K562 (cell line): Measurements from ENCODE around the gene NT5C1A. TPM values are rescaled to one million over a fixed set of nuclear protein-coding genes. Genes with fewer than 3 reads are reported as not detected.

Source experiments
- ARID2 ChIP-seq: fragments of 450-650 bp; IDR thresholded peaks from 2 replicates; pipeline ENCODE4 v1.6.1; 2017; ENCODE audit warnings: antibody characterized with exemption, mild to moderate bottlenecking
- CEBPG ChIP-seq, 3 experiments: fragments of 200-800 bp in 1 of 3; sonication (Bioruptor generic) in 1 of 3; sonication (generic) in 1 of 3; formaldehyde crosslinking in 1 of 3; IDR thresholded peaks in 2 of 3; conservative IDR thresholded peaks in 1 of 3; 2 replicates each; pipeline versions ENCODE4 v1.6.1 to v1.8.0; 2016 to 2022; ENCODE audit warnings: missing compliant biosample characterization in 2 of 3, missing genetic modification characterization in 2 of 3, mild to moderate bottlenecking in 1 of 3, missing genetic modification reagents in 1 of 3
- ELF2 ChIP-seq: fragments of 250-450 bp; sonication (Bioruptor Pico); IDR thresholded peaks from 2 replicates; pipeline ENCODE4 v1.5.0; 2021; ENCODE audit warnings: mild to moderate bottlenecking
- IRF2 ChIP-seq: sonication (generic); formaldehyde crosslinking; IDR thresholded peaks from 2 replicates; pipeline ENCODE4 v1.8.1; 2022; ENCODE audit warnings: mild to moderate bottlenecking, missing genetic modification reagents
- MAZ ChIP-seq, 2 experiments: fragments of 450-650 bp in 1 of 2; sonication (generic) in 1 of 2; formaldehyde crosslinking; IDR thresholded peaks in 1 of 2; conservative IDR thresholded peaks in 1 of 2; 2 replicates each; pipeline versions ENCODE4 v1.4.0 to v1.5.0; 2020; ENCODE audit warnings: mild to moderate bottlenecking in 1 of 2, missing genetic modification reagents in 1 of 2
- SAFB ChIP-seq: fragments of 200-400 bp; formaldehyde crosslinking; IDR thresholded peaks from 2 replicates; pipeline ENCODE4 v1.6.1; 2017; ENCODE audit warnings: low read depth, low read length, borderline replicate concordance
- SMC3 ChIP-seq: conservative IDR thresholded peaks from 2 replicates; pipeline ENCODE4 v1.6.1; 2011; ENCODE audit warnings: low read depth, low read length, improper control_type of control experiment; ENCODE audit not compliant: insufficient read depth
- SREBF2 ChIP-seq: sonication (generic); formaldehyde crosslinking; IDR thresholded peaks from 2 replicates; pipeline ENCODE4 v1.4.0; 2020; ENCODE audit warnings: mild to moderate bottlenecking, missing genetic modification reagents
- STAT5B ChIP-seq: fragments of 250-450 bp; sonication (Bioruptor Pico); IDR thresholded peaks from 2 replicates; pipeline ENCODE4 v1.8.0; 2021; ENCODE audit warnings: mild to moderate bottlenecking, inconsistent platforms
- ZNF384 ChIP-seq: IDR thresholded peaks from 2 replicates; pipeline ENCODE4 v1.6.1; 2012; ENCODE audit warnings: low read depth, low read length, improper control_type of control experiment
- ZZZ3 ChIP-seq: fragments of 450-650 bp; IDR thresholded peaks from 2 replicates; pipeline ENCODE4 v1.6.1; 2016; ENCODE audit warnings: antibody characterized with exemption, mild to moderate bottlenecking, moderate library complexity
- polyA plus RNA-seq, 8 experiments: library from polyadenylated mRNA; depleted of rRNA in 4 of 8; stranded (reverse) in 5 of 8; unstranded in 3 of 8; fragments of >200 nt; fragmentation: Nextera tagmentation in 2 of 8; fragmentation: Illumina TruSeq in 1 of 8; extraction: Ambion mirVana in 2 of 8; extraction: Trizol in 1 of 8; gene quantifications; 2 replicates each; pipeline versions ENCODE4 v1.2.1 to v1.2.3, GENCODE V29; 2011 to 2014; ENCODE audit warnings: inconsistent platforms in 1 of 8, missing spikeins in 1 of 8
- total RNA-seq, 7 experiments: library from RNA; depleted of rRNA in 6 of 7; stranded (reverse); fragments of >200 nt in 6 of 7; fragmentation: Illumina TruSeq in 2 of 7; extraction: Trizol in 2 of 7; gene quantifications; 2 replicates each; pipeline versions ENCODE4 v1.2.1 to v1.2.3, GENCODE V29; 2011 to 2021; ENCODE audit warnings: low replicate concordance in 1 of 7
- TF ChIP-seq, protein P1 (sequence below), 2 experiments: fragments of 450-650 bp; formaldehyde crosslinking in 1 of 2; IDR thresholded peaks; 2 replicates each; pipeline versions ENCODE4 v1.4.0 to v1.6.1; 2014 to 2020; ENCODE audit warnings: mild to moderate bottlenecking in 2 of 2, borderline replicate concordance in 1 of 2, low read depth in 1 of 2
- TF ChIP-seq, protein P2 (sequence below): fragments of 450-650 bp; formaldehyde crosslinking; IDR thresholded peaks from 2 replicates; pipeline ENCODE4 v1.4.0; 2020; ENCODE audit warnings: mild to moderate bottlenecking, moderate library complexity
- TF ChIP-seq, protein P3 (sequence below): IDR thresholded peaks from 2 replicates; pipeline ENCODE4 v1.6.1; 2012; ENCODE audit warnings: low read depth, low read length, improper control_type of control experiment, borderline replicate concordance

Gene NT5C1A
- total and polyA plus RNA-seq, 9 of the 15 experiments (the other 6 are each of a cell fraction or from before 2014, with no cell fraction given), result not detected

DNA sequence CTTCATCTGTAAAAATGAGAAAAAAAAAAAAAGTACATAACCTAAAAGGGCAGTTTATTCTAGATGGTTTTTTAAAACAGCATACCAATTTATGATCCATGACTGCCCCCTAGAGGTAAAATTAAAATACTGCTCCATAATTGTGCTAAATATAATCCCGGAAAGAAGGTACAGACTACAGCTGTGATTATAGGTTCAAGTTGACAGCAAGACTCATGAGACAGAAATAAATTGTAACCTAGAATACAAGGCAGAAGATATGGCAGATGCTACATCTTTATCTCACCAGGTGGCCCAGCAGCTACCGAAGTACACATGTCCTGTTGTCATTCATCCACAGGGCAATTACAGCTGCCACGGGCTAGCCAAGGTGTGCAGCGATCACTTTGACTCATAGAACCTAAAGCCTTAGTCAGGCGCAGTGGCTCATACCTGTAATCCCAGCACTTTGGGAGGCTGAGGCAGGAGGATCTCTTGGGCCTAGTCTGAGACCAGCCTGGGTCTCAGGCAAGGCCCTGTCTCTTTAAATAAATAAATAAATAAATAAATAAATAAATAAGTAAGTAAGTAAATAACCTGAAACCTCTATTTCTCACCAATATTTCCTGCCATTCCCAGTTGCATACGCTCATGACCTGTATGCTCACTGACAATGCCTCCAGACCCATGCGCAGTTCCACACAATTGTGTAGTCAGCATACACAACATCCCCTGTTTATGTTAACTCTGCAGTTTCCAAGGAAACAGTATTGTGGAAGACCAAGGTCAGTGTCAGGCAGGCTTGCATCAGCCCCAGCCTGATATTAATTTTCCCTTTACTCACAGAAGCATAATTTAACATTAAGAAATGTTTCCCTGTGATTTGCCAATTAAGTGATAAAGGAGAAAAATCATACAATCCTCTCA is 48.4 kb upstream of the NT5C1A start (continued):
- TF ChIP-seq, protein P1, sequence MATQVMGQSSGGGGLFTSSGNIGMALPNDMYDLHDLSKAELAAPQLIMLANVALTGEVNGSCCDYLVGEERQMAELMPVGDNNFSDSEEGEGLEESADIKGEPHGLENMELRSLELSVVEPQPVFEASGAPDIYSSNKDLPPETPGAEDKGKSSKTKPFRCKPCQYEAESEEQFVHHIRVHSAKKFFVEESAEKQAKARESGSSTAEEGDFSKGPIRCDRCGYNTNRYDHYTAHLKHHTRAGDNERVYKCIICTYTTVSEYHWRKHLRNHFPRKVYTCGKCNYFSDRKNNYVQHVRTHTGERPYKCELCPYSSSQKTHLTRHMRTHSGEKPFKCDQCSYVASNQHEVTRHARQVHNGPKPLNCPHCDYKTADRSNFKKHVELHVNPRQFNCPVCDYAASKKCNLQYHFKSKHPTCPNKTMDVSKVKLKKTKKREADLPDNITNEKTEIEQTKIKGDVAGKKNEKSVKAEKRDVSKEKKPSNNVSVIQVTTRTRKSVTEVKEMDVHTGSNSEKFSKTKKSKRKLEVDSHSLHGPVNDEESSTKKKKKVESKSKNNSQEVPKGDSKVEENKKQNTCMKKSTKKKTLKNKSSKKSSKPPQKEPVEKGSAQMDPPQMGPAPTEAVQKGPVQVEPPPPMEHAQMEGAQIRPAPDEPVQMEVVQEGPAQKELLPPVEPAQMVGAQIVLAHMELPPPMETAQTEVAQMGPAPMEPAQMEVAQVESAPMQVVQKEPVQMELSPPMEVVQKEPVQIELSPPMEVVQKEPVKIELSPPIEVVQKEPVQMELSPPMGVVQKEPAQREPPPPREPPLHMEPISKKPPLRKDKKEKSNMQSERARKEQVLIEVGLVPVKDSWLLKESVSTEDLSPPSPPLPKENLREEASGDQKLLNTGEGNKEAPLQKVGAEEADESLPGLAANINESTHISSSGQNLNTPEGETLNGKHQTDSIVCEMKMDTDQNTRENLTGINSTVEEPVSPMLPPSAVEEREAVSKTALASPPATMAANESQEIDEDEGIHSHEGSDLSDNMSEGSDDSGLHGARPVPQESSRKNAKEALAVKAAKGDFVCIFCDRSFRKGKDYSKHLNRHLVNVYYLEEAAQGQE (IDR thresholded peaks at IDR 0.05; ENCODE audit: borderline replicate concordance), result peak; percentile 84
- TF ChIP-seq, protein P1 (CRISPR knock-in tag; IDR thresholded peaks at IDR 0.05; ENCODE audit: low read depth), result no peak
- TF ChIP-seq SMC3 (peak; percentile 81), IRF2 (CRISPR knock-in tag) (no peak), STAT5B (CRISPR knock-in tag) (no peak), ELF2 (CRISPR knock-in tag) (peak; percentile 31; the same call in 1 of the 2 replicates), ZNF384 (peak; percentile 87), SREBF2 (CRISPR knock-in tag) (no peak), ARID2 (peak; percentile 37; the same call in 1 of the 2 replicates), SAFB (no peak), MAZ (CRISPR knock-in tag; conservative IDR thresholded peaks at IDR 0.05 in 1 of 2, IDR thresholded peaks at IDR 0.05 in 1 of 2) (no peak), ZZZ3 (0 out of 2 replicates have a peak, but pooled peaks have one; percentile 49), CEBPG (CRISPR knock-in tag; IDR thresholded peaks at IDR 0.05) (no peak), CEBPG (tag; conservative IDR thresholded peaks at IDR 0.05 in 1 of 2, IDR thresholded peaks at IDR 0.05 in 1 of 2) (0 out of 4 replicates have a peak, but pooled peaks of 1 of the 2 experiments have one; percentile 36)
- TF ChIP-seq, protein P2, sequence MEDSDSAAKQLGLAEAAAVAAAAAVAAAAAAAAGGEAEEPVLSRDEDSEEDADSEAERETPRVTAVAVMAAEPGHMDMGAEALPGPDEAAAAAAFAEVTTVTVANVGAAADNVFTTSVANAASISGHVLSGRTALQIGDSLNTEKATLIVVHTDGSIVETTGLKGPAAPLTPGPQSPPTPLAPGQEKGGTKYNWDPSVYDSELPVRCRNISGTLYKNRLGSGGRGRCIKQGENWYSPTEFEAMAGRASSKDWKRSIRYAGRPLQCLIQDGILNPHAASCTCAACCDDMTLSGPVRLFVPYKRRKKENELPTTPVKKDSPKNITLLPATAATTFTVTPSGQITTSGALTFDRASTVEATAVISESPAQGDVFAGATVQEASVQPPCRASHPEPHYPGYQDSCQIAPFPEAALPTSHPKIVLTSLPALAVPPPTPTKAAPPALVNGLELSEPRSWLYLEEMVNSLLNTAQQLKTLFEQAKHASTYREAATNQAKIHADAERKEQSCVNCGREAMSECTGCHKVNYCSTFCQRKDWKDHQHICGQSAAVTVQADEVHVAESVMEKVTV (CRISPR knock-in tag), result peak; percentile 85
- TF ChIP-seq, protein P3, sequence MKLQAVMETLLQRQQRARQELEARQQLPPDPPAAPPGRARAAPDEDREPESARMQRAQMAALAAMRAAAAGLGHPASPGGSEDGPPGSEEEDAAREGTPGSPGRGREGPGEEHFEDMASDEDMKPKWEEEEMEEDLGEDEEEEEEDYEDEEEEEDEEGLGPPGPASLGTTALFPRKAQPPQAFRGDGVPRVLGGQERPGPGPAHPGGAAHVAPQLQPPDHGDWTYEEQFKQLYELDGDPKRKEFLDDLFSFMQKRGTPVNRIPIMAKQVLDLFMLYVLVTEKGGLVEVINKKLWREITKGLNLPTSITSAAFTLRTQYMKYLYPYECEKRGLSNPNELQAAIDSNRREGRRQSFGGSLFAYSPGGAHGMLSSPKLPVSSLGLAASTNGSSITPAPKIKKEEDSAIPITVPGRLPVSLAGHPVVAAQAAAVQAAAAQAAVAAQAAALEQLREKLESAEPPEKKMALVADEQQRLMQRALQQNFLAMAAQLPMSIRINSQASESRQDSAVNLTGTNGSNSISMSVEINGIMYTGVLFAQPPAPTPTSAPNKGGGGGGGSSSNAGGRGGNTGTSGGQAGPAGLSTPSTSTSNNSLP, result peak; percentile 68; the same call in 1 of the 2 replicates
